Mononuclear cell (primary cell): ENCODE data around the gene CRAT. TPM values are rescaled to one million over a fixed set of nuclear protein-coding genes. Genes with fewer than 3 reads are reported as not detected.

Source experiments
- H3K27me3 ChIP-seq: 2 replicates; pipeline ENCODE4 v1.6.0; 2011; ENCODE audit warnings: low read length, control low read depth; ENCODE audit not compliant: insufficient read depth
- H3K4me1 ChIP-seq: 2 replicates; pipeline ENCODE4 v1.5.1; 2011; ENCODE audit warnings: mild to moderate bottlenecking, low read length, control low read depth; ENCODE audit not compliant: insufficient read depth
- H3K4me3 ChIP-seq: 2 replicates; pipeline ENCODE4 v1.5.1; 2011; ENCODE audit warnings: mild to moderate bottlenecking, low read length, moderate library complexity
- H3K9me3 ChIP-seq: 2 replicates; pipeline ENCODE4 v1.5.1; 2011; ENCODE audit warnings: low read depth, mild to moderate bottlenecking, control low read depth, low read length
- total RNA-seq: library from RNA; depleted of rRNA; stranded (reverse); fragments of >200 nt; gene quantifications from one replicate; pipeline ENCODE4 v1.2.3, GENCODE V29; 2012

The CRAT gene
- total RNA-seq, 1 donor = 11.6 TPM

DNA sequence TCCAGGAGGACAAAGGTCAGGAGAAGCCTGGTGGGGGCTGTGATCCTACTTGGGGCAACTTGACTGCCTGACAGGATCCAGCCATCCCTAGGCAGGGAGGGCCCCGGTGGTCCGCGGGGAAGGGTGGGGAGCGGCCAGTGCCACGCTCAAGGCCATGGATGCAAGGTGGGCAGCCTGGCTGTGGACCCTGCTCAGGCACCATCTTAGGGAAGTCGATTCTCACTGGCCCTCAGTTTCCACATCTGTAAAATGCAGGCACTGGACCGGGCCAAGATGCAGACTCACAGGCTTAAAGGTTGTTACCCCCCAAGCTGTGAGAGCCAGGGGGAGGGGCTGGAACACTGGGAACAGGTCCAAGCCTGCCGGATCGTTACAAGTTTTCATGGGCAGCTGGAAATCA, 38.4 kb downstream of the CRAT start:
- H3K4me3 ChIP-seq = no peak overlapping the region
- peaks cover 28% of the 10 kb centered on the region for H3K4me1 ChIP-seq

DNA sequence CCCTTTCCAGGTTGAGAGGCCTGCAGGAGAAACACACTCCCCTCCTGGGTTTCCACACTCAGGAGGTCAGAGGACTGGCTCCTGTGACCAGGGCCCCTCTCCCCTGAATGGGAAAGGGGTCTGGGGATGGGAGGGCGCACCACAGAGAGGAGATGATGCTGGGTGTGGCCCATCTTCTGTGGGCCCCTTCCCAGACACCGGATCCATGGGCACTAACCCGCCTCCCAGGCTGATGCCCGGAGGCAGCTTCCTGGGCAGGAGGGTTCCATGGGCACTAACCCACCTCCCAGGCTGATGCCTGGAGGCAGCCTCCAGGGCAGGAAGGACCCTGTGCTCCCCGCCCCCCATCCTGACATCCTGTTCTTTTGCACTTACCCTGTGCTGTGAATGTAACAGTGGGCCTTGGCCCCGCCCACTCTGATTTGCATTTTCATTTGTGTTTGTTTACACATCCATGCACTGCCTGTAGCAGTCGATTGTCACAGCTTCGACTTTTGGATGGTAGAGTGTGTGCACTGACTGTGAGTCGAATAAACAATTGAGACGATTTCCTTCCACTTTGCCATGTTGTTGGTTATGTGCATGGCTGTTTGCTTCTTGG, 39.0 kb downstream of the CRAT start:
- H3K27me3 ChIP-seq = no peaks in the 10 kb centered on the region
- H3K9me3 ChIP-seq = no peaks in the 10 kb centered on the region
- H3K4me3 ChIP-seq = no peak overlapping the region
- peaks cover 28% of the 10 kb centered on the region for H3K4me1 ChIP-seq

More for the DNA sequence above, 38.4 kb downstream of the CRAT start:
- no peaks in the 10 kb centered on the region for H3K27me3 ChIP-seq
- H3K9me3 ChIP-seq = no peaks in the 10 kb centered on the region

DNA sequence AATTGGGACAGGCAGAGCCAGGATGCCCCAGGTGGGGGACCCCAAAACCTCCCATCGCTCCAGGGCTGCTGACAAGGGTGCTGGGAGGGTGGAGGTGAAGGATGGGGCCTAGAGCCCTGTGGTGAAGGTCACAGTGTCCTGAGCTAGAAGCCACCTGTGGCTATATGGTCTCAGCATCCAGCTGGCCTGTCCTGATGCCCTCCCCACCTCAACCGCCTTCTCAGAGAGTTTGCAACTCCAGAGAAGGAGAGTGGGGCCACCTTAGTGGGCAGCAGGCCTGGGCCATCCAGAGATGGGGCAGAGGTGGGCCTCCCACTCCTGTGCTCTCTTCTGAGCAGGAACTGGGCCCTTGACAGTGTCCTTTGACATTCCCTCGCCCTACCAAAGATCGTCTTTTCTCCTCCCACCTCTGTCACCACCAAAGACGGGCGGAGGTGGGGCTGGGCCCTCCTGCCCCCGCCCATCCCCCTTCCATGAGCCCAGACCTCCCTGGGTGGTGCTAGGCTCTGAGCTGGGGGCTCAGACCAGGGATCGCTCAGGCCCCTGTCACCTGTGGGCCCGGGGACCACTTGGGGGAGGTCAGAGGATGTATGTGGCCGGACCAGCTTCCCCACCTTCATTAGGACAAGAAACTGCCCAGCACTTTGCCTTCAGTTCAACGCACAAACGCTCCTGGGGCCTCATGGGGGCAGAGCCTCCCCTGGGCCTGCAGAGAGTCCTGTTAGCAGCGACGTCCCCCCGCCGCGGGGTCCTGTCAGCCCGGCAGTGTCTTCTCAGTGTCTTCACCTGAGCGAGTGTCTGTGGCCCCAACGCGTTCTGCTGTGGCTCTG, 39.7 kb downstream of the CRAT start:
- Histone ChIP-seq H3K27me3 (no peaks in the 10 kb centered on the region), H3K9me3 (no peaks in the 10 kb centered on the region), H3K4me1 (peaks cover 28% of the 10 kb centered on the region), H3K4me3 (no peak overlapping the region)

DNA sequence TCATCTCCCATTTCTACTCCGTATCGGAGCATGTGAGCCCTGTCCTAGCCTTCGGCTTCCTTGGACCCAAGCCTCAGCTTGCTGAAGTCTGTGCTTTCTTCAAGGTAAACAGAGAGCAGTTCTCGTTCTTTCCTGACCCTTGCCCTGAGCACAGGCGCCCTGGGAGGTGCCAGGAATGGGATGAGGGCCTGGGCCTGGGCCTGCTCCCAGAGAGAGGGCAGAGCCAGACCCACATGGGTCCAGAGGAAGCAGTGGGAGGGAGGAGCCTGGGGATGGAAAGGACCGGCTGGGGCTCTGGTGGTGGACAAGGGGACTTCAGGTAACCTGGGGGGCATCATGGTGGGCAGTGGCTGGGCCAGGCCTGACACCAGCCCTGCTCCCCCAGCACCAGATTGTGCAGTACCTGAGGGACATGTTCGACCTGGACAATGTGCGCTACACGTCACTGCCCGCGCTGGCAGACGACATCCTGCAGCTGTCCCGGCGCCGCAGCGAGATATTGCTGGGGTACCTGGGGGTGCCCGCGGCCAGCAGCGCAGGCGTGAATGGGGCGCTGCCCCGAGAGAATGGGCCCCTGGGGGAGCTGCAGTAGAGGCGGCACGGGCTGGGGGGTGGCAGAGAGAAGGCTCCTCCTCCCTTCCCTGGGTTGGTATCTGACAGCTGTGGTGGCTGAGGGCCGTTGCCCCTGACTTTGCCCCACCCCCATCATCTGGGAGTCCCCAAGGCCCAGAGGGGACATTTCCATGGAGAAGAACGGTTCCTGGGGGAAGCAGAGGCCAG, 40.5 kb downstream of the CRAT start:
- Histone ChIP-seq H3K9me3 (no peaks in the 10 kb centered on the region), H3K4me1 (peaks cover 28% of the 10 kb centered on the region), H3K4me3 (no peak overlapping the region)

DNA sequence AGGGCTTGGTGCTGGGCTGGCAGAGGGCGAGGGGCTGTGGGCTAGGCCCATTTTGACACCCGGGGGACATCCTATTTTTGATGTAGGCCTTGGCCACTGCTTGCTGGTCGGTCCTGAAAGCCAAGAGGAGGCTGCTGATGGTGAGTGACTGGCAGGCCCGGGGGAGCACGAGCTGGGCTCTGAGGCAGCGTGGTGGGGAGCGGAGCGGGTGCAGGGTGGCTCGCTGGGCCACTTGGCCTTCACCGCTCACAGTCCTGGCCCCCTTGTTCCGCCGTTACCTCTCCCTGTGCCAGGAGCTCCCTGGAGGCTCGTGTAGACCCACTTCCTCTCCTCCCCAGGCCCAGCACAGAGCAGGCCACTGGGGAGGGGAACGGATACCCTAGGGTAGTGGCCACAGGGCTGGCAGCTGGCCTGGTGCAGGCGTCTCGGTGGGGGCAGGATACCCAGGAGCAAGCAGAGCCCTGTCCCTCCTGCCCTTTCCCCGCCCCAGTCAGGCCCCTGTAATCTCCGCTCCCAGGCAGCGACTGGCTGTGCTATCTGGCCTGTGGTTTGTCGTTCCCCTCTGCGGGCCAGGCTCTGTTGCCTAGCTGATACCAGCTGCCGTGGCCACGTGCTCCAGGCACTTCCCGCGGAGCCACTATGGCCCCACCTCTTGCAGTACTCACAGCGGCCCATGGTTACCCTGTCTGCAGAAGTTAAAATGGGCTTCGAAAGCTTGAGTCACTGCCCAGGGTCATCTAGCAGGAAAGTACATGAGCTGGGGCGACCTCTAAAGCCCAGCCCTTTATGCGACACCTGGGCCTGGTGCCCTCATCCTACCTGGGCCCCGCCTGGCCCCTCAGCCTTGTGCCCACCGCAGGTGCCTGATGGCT, 41.4 kb downstream of the CRAT start:
- H3K4me1 ChIP-seq = peaks cover 28% of the 10 kb centered on the region
- H3K27me3 ChIP-seq = no peaks in the 10 kb centered on the region
- no peak overlapping the region for H3K4me3 ChIP-seq
- no peaks in the 10 kb centered on the region for H3K9me3 ChIP-seq

More for the DNA sequence above, 40.5 kb downstream of the CRAT start:
- H3K27me3 ChIP-seq = no peaks in the 10 kb centered on the region

DNA sequence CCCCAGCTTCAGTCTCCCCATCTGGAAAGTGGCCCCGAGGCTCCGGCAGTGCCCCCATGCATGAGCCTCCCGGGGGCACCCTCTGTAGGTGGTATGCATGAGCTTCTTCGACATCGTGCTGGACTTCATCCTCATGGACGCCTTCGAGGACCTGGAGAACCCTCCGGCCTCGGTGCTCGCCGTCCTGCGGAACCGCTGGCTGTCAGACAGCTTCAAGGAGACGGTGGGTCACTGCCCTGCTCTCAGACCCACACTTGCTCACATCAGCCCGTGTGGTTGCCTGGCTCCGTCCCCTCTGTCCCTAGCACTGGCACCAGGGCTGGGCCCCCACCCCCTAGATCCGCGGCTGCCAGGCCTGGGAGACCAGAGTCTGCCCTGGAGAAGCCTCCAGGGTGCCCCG, 42.5 kb downstream of the CRAT start:
- Histone ChIP-seq H3K9me3 (no peaks in the 10 kb centered on the region), H3K4me1 (peaks cover 28% of the 10 kb centered on the region), H3K27me3 (no peaks in the 10 kb centered on the region), H3K4me3 (no peak overlapping the region)

DNA sequence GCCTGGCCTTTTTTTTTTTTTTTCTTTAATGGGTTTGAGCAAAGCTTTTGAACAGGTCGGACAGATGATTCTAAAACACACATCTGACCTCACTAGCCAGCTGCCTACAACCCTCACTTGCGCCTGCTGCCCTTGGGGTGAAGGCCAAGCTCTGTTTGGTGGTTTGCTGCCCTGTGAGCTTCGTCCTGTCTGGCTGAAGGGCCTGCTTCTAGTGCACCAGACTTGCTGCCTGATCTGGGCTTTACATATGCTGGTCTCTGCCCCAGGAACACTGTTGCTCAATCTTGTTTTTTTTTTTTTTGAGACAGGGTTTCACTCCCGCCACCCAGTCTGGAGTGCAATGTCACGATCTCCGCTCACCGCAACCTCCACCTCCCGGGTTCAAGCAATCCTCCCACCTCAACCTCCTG, 46.1 kb downstream of the CRAT start:
- Histone ChIP-seq H3K4me1 (peaks cover 16% of the 10 kb centered on the region), H3K27me3 (no peaks in the 10 kb centered on the region), H3K9me3 (no peaks in the 10 kb centered on the region), H3K4me3 (no peak overlapping the region)

DNA sequence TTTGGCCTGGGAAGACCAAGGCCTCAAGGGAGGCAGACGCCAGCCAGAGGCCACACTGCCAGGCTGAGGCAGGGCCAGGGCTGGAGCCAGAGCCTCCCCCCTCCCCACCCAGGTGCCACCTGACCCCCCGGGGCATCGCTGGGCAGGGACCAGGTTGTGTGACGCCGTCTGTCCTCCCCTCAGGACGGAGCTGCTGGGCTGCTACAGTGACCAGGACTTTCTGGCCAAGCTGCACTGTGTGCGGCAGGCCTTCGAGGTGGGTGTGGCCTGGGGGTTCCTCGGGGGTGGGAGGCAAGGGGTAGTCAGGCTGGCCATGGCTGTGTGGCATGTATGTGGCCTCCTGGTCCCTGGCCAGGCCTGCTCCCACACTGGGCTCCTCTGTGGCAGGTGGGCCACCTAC, 47.5 kb downstream of the CRAT start:
- Histone ChIP-seq H3K4me1 (peaks cover 16% of the 10 kb centered on the region), H3K9me3 (no peaks in the 10 kb centered on the region), H3K27me3 (no peaks in the 10 kb centered on the region), H3K4me3 (no peak overlapping the region)

DNA sequence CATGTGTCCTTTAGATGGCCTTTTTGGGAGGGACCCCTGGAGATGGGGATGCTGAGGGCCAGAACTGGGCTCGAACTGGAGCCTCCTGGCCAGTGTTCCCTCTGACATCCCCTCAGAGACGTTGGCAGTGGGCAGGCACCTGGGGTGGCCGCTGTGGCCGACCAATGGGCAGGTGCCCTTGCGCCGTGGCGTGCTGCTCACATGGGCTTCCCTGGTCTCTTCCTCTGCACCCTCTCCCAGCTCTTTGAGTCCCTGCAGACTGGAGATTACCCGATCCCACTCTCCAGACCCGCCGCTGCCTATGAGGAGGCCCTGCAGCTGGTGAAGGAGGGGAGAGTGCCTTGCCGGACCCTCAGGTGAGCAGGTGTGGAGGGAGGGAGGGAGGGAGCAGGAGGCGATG, 49.6 kb downstream of the CRAT start:
- H3K4me3 ChIP-seq = no peak overlapping the region
- H3K4me1 ChIP-seq = peaks cover 16% of the 10 kb centered on the region
- no peaks in the 10 kb centered on the region for H3K27me3 ChIP-seq
- no peaks in the 10 kb centered on the region for H3K9me3 ChIP-seq

DNA sequence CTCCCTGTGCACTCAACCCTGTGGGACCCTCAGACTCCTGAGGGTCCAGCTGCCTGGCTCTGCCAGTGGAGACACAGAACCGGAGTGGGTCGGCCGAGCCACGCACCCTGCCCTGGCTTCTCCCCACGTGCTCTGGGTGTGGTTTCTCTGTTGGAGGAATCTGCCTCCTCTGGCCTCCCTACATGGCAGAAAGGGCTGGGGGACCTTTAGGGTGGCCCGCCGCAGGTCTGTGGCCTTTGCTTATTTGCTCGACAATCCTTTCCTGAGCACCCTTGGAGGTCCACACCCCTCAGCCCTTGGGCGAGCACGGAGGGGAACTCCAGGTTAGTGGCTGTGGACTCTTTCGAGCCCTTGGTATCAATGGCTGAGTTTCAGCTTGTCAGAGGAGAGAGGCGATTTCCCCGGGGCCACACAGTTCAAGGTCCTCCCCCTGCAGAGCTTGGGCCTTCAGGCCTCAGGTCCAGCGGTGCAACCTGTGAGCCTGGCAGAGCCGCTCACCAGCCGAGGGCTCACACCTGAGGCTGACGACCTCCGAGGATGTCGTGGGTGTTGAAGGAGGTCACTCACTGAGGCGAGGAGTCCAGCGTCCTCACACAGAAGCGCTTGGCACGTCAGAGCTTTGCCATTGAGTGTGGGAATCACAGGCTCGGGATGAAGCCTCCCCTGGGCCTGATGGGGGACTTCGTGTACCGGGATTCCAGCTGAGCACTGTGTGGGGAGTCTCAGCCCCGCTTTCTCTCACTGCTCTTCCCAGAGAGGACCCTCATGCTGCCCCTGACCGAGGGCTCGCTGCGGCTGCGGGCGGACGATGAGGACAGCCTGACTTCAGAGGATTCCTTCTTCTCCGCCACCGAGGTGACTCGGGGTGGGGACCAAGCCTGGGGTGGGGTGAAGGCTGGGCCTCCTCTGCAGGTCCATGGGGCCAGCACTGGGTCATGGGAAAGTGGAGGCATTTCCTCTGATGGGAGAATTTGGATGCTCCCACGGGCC, 50.5 kb downstream of the CRAT start:
- Histone ChIP-seq H3K9me3 (no peaks in the 10 kb centered on the region), H3K27me3 (no peaks in the 10 kb centered on the region), H3K4me1 (peaks cover 16% of the 10 kb centered on the region), H3K4me3 (no peak overlapping the region)

DNA sequence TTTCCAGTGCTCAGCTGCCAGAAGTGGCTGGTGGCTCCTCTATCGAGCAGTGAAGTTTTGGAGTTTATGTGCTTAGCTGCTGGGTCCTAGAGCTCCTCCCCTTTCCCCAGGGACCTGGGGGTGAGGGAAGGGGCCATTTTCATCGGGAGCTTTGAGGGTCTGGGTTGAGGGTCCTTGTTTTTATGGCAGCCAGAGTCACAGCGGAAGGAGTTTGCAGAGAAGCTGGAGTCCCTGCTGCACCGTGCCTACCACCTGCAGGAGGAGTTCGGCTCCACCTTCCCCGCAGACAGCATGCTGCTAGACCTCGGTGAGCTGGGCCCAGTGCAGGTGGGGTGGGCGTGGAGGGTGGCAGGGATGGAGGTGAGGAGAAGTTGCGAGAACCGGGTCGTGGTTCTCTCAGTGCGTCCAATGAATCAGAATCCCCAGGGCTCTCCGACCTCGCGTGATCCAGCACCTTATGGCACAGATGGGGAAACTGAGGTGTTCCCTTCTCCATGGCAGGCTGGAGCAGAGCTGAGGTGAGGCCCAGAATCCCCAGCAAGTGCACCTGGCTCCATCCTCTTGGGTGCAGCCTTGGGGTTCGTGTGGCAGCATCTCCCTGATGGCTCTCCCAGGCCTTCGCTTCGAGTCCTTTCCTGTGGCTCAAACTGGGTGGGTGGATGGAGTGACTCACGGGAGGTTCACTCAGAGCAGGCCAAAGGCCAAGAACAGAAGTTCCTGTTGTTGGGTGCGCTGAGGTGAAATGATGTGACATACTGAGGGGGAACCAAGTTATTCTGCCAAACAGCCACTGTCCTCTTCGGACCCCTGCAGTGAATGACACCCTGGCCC, 51.4 kb downstream of the CRAT start:
- no peaks in the 10 kb centered on the region for H3K9me3 ChIP-seq
- H3K27me3 ChIP-seq = no peaks in the 10 kb centered on the region
- H3K4me1 ChIP-seq = peaks cover 16% of the 10 kb centered on the region
- no peak overlapping the region for H3K4me3 ChIP-seq

DNA sequence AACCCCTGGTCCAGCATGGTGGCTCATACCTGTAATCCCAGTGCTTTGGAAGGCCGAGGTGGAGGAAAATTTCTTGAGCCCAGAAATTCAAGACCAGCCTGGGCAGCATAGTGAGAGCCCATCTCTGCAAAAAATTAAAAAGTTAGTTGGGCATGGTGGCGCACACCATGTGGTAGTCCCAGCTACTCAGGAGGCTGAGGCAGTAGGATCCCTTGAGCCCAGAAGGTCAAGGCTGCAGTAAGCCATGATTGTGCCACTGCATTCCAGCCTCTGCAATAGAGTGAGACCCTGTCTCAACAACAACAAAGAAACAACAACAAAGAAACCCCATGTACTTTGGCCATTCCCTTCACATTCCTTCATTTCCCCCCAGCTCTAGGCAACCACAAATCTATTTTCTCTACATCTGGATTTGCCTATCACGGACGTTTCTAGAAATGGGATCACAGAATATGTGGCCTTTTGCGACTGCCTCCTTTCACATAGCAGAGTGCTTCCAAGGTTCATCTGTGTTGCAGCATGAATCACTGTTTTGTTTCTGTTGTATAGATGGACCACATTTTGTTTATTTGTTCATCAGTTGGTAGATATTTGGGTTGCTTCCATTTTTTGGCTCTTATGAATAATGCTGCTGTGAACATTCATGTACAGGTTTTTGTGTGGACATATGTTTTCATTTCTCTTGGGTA, 56.3 kb downstream of the CRAT start:
- H3K9me3 ChIP-seq = no peaks in the 10 kb centered on the region
- no peaks in the 10 kb centered on the region for H3K27me3 ChIP-seq
- H3K4me3 ChIP-seq = no peak overlapping the region
- H3K4me1 ChIP-seq = peaks cover 15% of the 10 kb centered on the region
